GM19099 (cell line): ENCODE data around the gene NDUFAF3.

Experiments used
- POLR2A ChIP-seq: IDR thresholded peaks from 3 replicates; pipeline ENCODE4 v1.6.1; 2011; ENCODE audit warnings: low read depth; ENCODE audit not compliant: insufficient read length; ENCODE audit errors: extremely low read depth

Gene NDUFAF3

DNA sequence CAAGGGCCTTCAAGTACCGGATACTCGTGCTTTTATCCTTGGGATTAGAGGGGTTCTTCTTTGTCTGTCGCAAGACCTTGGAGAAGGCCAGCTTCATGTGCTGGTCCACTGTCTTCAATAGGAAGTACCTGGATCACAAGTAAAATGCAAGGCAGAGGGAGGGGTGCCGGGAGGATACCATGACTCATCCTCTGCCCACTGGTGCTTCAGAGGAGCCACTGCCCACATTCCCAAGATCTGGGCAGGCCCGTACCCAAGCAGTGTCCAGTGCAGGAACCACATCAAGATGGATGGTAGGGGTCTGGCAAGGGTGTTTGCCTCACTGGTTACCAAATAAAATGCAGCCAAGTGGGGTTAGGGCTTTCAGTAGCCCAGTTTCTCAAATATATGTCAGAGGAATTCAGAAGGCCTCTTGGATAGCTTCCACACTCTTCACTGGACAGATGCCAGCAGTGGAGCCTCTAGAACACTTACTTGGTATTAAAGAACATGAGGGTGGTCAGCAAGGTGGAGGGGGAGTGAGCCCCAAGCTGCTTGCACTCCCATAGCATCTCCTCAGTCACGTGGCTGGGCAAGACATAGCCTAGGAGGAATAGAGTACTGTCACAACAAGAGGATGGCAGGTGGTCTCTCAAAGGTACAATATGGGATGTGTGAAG lies 10.9 kb downstream of the NDUFAF3 start:
- no peak for TF ChIP-seq POLR2A

DNA sequence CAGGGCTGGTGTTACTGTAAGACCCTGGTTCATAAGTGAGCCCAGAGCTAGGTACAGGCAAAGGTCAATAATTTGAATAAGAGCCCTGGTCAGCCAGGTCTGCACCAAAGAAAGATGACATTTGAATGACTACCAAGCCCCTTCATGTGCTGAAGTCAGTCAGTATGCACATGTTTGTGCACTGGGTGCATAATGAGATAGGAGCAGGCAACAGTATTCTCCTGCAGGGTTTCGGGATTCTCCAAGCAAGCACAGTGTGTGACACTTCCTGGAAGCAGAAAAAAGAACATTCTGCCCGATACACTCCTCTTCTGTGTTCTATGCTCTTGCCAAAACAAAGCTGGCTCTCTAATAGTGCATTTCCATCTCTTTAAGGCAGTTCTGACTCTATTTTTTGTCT lies 12.7 kb downstream of the NDUFAF3 start:
- TF ChIP-seq POLR2A: no peak

GRCh38 chr3:49035281-49035680 lies 13.4 kb downstream of the NDUFAF3 start:
- TF ChIP-seq POLR2A: no peak

GRCh38 chr3:49053543-49053942 lies 31.6 kb downstream of the NDUFAF3 start:
- TF ChIP-seq POLR2A: no peak

DNA sequence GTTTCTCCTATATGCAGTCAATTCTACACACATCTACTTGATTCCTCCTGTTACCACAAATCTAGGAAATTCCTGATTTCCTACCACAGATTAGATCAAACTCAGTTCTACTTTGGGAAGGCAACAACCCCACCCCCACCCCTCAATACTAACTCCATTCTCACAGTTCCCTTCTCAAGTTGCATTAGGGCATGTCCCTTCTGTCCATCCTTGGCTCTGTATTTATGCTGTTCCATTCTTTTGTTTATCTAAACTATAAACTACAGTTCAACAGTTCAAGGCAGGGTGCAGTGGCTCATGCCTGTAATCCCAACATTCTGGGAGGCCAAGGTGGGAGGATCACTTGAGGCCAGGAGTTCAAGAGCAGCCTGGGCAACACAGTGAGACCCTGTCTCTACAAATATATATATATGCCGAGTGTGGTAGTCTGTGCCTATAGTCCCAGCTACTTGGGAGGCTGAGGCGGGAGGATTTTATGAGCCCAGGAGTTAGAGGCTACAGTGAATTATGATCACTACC lies 32.5 kb downstream of the NDUFAF3 start:
- TF ChIP-seq POLR2A: no peak

DNA sequence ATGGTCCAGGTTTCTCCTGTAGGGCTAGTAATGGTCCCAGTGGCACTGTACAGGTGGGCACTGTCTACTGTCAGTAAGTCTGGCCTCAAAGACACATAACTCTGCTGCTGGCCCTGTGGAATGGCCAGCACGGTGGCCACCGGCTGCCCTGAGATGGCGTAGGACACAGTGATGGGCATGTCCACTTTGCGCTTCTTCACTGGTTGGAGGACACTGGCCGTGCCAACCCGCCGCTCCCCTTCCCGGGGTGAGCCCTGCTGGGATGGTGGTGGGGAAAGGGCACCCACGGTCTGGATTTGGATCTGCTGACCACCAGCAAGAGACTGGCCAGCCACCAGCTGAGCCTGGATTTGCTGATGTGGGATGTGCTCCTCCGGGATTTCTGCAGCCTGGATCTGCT lies 35.3 kb downstream of the NDUFAF3 start:
- TF ChIP-seq POLR2A: no peak

GRCh38 chr3:49058011-49058410 lies 36.1 kb downstream of the NDUFAF3 start:
- TF ChIP-seq POLR2A: no peak
